Measurements from ENCODE around the gene NR2C2AP.
"Not testable (repeated sequence)": the region's sequence is repeated elsewhere in the genome, so short reads cannot be mapped to it uniquely, and the experiment has no call there.

NR2C2AP gene

GRCh38 chr19:19179548-19180441 lies 23.4 kb downstream of the NR2C2AP start:
- DNase-seq, result no peak

GRCh38 chr19:19176950-19177349 lies 26.3 kb downstream of the NR2C2AP start:
- no peak for DNase-seq

DNA sequence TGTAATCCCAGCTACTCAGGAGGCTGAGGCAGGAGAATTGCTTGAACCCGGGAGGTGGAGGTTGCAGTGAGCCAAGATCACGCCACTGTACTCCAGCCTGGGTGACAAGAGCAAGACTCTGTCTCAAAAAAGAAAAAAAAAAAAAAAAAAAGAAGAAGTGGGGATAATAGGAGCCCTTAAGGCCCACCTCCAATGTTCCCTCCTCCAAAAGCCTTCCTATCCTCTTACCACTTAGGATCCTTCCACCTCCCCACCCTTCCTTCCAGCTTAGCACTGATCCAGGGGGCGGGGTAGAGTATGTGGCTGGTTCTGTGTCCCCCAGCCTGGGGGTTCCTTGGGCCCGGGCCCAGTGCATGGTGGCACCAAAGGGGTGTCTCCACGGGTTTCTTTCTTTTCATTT lies 30.0 kb downstream of the NR2C2AP start:
- not testable (repeated sequence) for DNase-seq

GRCh38 chr19:19171821-19172532 lies 31.2 kb downstream of the NR2C2AP start:
- no peak for DNase-seq

- DNase-seq, result no peak
Measured at GRCh38 chr19:19170873-19171672, 32.1 kb downstream of the NR2C2AP start.

DNA sequence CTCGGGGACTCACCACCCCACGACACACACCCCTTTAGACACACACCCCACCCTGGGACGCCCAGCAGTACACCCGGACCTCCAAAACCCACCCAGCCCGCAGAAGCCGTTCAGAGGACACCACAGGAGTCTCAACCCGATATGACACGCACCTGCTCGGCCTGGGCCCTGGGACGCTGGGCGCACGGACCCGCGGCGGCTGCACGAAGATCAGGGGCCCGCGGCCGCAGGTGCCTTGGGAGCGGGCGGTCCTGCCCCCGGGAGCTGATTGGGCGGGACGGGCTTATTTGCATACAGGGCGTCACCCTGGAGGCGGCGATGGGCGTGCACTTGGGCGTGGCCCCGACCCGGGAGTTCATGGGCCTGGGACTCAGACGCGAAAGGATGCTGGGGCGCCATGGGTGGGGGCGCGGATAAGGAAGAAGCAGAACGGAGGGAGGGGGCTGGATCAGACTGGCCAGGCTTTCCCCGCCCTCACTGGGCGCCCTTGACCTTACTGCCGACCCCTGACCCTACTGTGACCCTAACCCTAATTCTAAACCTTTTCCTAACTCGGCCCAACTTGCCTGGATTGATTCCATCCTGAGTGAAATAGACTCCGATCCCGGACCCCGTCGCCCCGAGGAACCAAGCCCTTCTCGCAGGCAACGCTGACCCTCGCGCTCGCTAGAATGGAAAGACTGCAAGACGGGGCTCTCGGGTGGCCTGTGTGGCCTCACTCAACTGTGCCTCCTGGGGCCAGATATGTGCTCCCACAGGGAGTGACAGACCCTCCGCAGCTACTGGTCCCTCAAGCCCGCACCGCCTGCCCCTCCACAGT lies 33.0 kb downstream of the NR2C2AP start, which contains the start of gene MEF2B:
TSS of gene MEF2B (minus strand) at position 211 of the 820 bp plus-strand sequence. CDS start 19,528 bp downstream, outside the sequence.
- DNase-seq, result no peak

DNA sequence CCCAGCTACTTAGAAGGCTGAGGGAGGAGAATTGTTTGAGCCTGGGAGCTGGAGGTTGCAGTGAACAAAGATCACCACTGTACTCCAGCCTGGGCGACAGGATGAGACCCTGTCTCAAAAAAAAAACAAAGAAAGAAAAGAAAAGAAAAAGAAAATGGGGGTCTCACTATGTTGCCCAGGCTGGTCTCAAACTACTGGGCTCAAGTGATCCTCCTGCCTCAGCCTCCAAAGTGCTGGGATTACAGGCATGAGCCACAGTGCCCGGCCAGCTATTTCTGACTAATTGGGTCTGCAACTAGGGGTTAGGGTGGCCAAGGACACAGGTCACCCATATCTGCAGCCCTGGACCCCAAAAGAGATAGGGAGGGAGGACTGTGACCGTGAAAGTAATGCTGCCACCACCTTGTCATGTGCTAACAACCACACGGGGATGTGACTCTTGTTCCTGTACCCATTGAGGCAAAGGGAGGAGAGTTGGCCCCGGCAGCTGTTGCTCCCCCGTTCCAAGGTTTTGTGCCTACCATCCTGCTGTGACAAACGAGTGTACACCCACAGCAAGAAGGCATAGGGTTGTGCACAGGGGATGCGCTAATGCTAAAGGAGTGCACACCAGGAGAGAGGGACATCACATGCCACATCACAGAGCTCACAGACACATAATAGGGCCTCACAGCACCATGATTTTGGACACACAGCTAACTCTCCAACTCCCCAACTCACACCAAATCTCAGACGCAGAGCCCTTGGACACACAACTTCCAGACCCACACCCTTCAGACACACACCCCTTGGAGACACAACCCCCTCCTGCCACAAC lies 33.8 kb downstream of the NR2C2AP start:
- DNase-seq, result no peak

- DNase-seq, result no peak
Measured at GRCh38 chr19:19167612-19168011, 35.6 kb downstream of the NR2C2AP start.

DNA sequence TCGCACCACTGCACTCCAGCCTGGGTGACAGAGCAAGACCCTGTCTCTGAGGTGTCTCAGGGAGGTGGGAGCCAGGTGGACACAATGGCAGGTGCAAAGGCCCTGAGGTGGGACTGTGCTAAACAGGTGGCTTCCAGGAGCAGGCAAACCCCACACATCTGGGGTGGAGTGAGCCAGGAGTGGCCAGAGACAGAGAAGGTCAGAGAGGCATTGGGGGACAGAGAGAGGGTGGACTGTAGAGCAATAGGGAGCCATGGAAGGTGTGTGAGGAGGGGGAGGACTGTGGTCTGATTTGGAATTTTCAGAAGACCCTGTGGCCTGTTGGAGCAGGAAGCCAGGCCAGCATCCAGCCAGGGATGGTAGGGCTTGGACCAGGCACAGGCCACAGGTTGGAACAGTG lies 37.8 kb downstream of the NR2C2AP start:
- DNase-seq, result no peak

GRCh38 chr19:19162495-19162894 lies 40.7 kb downstream of the NR2C2AP start:
- DNase-seq, result no peak

- DNase-seq, result no peak
Measured at GRCh38 chr19:19160461-19161035, 42.7 kb downstream of the NR2C2AP start.

- no peak for DNase-seq
Measured at GRCh38 chr19:19159534-19159933, 43.7 kb downstream of the NR2C2AP start.

GRCh38 chr19:19157808-19158207 lies 45.4 kb downstream of the NR2C2AP start:
- DNase-seq, result no peak

DNA sequence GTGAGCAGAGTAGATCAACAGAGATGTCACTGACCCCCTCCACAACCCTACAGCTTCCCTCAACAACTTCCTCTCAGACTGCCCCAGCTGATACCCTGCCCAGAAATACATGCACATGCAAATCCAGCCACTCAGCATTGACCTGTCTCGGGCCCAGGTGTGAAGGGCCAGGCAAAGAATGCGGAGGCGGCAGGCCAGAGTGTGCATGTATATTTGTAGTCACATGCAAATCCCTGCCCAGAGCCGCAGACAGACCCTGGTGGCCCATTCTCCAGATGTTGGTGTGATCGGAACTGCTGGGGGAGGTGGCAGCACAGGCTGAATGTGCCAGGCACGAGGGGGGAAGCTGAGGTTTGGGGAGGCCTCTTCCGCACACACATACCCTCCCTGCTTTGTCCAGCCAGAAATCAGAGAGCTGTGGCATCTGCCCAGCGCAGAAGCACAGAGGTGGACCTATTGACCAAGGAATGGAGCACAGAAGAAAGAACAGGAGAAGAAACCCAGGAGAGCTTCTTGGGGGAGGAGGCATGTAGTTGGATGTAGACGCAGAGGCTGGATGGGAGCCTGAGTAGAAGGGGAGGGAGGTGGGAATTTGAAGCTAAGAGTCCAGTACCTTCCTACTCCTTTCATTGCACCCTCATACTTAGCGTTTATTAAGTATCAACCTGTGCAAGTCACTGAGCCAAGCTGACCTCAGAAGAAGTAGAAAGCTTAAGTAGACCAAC lies 47.6 kb downstream of the NR2C2AP start:
- DNase-seq, result no peak

- no peak for DNase-seq
Measured at GRCh38 chr19:19154768-19155494, 48.3 kb downstream of the NR2C2AP start.

DNA sequence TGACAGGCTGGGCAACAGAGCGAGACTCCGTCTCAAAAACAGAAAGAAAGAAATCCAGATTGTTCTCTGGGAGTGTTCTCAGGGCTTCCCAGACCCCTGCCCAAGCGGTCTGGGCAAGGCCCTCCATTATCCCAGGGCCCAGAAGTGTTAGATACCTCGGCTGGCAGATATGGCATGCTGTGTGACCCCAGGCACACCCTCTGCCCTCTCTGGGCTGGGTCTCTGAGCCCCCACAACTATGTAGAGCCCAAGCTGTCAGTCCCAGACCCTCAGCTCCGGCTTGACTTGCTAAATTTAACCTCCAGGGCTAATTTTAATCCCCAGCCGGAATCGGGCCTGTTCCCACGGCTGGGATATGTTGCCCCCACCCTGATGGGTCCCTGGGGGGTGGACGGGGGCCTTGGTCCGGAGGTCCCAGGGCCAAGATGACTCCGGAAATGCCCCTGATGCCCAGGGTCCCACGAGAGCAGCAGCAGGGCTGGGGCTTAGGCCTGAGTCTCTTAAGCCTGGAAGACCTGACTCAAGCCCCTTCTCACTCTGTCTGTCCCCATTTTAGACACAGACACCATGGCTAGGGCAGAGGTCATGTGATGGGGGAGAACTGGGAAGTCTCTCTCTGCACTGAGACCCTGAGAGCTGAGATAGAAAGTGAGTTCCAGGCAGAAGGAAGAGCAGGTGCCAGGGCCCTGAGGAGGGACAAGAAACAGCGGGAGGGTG lies 50.4 kb downstream of the NR2C2AP start:
- no peak for DNase-seq

DNA sequence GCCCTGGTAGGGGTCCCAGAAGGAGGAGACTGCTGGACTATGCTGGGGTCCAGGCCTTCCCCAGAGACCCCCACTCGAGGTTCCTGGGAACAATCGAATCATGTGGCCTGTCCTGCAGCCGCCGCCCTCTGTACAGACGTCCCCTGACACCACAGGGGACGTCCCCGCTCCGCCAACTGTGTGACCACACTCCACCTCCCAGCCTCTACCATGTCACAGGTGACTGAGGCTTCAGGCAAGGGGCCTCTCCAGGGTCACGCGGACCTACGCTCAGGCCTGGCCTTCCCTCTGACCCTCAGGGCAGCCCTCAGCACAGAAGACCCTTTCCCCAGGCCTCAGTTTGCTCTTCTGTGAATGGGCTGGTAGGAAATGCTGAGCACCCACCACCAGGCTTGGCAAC lies 51.8 kb downstream of the NR2C2AP start:
- DNase-seq, result no peak

All from bone marrow (tissue), 2 donors.